Posterior vena cava (tissue), 2 donors: ENCODE data around the gene RITA1. TPM values are rescaled to one million over a fixed set of nuclear protein-coding genes. Genes with fewer than 3 reads are reported as not detected.

ENCODE experiments used
- DNase-seq: peaks from one replicate; pipeline ENCODE4 v3.0.0-alpha.2; 2020; ENCODE audit warnings: low spot score
- intact Hi-C, 2 donors: fragments of 100-400 bp; cut with DNase I; formaldehyde crosslinking; loops; one replicate each; pipeline versions ENCODE4 v1.14.1 to v1.14.2; 2022 to 2023
- total RNA-seq, 2 donors: library from RNA; stranded (reverse); fragmentation: NEBNext Ultra II Directional; extraction: Animal tissue kit (Norgen Biotek cat#: 25700); gene quantifications; one replicate each; pipeline ENCODE4 v1.2.1, GENCODE V29; 2021
- donor health status: DM: yes; HTN: yes; CAD: no.
- donor health status: DM: yes; HTN: yes; CAD: no.

RITA1 gene
- total RNA-seq, 2 donors from 2014 or later, result 6.6 to 9.7 TPM

DNA sequence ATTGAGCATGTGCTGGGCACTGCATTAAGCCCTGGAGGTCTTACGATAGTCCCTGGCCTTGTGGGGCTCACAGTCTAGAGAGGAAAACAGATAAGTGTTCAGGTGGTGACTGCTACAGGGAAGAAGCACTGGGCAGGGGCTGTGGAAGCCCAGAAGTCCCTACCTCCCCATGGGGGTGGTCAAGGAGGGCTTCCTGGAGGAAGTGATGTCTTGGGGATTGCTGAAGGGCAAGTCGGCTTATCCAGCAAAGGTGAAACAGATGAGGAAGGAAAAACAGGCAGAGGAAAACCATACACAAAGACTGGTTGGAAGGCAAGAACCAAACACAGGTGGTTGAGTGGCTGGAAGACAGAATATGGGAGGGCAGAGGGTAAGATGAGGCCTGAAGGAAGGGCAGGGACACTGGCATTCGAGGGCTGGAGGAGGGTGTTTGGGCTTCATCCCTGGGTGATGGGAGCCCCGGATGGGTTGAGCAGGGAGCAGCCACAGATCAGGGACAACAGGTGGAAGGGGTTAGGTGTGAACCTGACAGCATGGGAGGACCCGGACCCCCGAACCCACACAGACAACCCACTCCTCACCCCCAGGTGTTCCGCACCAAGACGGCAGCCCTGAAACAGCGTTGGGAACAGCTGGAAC lies 33.2 kb upstream of the RITA1 start:
- intact Hi-C loops, result loop anchor here (5.0 to 10.0 kb wide), 2 partner anchors 108 to 110 kb away; no protein-coding TSS in a partner anchor
- no peak for DNase-seq

GRCh38 chr12:113152835-113153814 lies 32.4 kb upstream of the RITA1 start:
- peak; percentile 90 for DNase-seq
- intact Hi-C loops, result loop anchor here (5.0 to 10.0 kb wide), 2 partner anchors 108 to 111 kb away; no protein-coding TSS in a partner anchor

DNA sequence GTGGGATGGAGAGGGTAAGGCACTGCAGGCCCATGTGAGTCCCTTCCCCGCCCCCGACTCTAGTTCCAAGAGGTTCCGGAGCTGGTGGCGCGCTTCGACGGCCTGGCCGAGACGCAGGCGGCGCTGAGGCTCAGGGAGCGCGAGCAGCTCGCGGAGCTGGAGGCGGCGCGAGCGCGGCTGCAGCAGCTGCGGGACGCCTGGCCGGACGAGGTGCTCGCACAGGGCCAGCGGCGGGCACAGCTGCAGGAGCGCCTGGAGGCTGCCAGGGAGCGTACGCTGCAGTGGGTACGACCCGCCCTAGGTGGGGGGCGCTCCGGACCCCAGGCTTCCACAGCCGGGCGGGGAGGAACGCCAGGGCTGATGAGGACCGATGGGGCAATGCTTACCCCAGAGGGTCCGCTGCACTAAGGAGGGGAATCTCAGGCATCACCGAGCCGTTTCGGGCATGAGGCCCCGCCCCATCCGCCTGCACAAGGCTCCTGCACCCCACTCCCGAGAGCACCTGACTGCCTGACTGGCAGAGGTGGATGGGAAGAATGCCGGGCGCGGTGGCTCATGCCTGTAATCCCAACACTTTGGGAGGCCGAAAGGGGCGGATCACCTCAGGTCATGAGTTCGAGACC lies 31.1 kb upstream of the RITA1 start:
- intact Hi-C loops, result loop anchor here (5.0 to 10.0 kb wide), 2 partner anchors 110 to 112 kb away; no protein-coding TSS in a partner anchor
- DNase-seq, result no peak

- intact Hi-C loops, result loop anchor here in 1 of 2 donors (10.0 kb wide), 1 partner anchor 110 kb away; no protein-coding TSS in a partner anchor
- no peak for DNase-seq
These were observed 30.5 kb upstream of the RITA1 start for GRCh38 chr12:113155060-113155459.

DNA sequence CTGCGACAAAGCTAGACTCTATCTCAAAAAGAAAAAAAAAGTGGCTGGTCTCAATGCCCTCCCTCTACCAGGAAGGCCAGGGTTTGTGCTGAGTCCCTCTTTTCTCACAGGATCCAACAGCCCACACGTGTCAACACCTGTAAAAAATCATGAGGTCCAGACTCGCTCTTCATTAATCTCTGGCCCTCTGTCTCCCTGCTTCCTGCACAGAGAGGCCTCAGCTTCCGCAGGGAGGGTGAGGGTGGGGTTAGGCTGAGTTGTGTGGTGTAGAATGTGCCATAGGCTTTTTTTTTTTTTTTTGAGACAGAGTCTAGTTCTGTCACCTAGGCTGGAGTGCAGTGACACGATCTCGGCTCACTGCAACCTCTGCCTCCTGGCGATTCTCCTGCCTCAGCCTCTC lies 29.9 kb upstream of the RITA1 start:
- intact Hi-C loops, result loop anchor here in 1 of 2 donors (10.0 kb wide), 1 partner anchor 111 kb away; no protein-coding TSS in a partner anchor

DNA sequence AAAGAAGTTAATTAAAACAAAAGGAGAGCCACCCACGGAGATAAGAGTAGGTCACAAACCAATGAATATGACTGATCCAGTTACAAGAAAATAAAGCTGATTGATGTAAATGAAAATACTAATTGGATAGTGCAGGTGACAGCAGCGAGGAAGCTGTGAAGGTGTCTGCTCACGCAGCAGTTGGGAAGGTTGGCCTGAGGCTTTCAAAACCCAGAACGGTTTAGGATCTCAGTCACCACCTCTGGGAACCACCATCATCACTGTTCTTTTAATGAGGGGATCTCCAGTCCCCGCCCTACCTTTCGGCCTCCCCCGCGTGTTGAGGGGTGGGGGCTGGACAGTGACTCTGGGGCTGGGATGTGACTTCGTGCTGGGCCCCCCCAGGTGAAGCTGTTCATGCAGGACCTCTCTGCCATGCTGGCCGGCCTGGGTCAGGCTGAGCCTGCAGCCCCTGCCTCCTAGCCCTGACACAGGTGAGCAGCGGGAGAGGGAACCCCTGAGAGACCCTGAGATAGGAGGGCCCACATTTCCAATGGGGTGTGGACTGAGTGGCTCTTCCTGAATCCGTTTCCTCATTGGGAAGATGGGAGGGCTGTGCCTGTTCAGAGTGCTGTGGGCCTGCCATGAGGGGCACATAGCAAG lies 28.2 kb upstream of the RITA1 start:
- intact Hi-C loops, result loop anchor here in 1 of 2 donors (10.0 kb wide), 1 partner anchor 113 kb away; no protein-coding TSS in a partner anchor
- DNase-seq, result no peak

More for the DNA sequence above, 29.9 kb upstream of the RITA1 start:
- DNase-seq, result no peak

- intact Hi-C loops, result loop anchor here in 1 of 2 donors (10.0 kb wide), 1 partner anchor 114 kb away; no protein-coding TSS in a partner anchor
- DNase-seq, result no peak
These were observed 26.9 kb upstream of the RITA1 start for GRCh38 chr12:113158439-113159203.

GRCh38 chr12:113159937-113160336 lies 25.6 kb upstream of the RITA1 start:
- DNase-seq, result no peak
- intact Hi-C loops, result loop anchor here in 1 of 2 donors (10.0 kb wide), 1 partner anchor 115 kb away; no protein-coding TSS in a partner anchor

DNA sequence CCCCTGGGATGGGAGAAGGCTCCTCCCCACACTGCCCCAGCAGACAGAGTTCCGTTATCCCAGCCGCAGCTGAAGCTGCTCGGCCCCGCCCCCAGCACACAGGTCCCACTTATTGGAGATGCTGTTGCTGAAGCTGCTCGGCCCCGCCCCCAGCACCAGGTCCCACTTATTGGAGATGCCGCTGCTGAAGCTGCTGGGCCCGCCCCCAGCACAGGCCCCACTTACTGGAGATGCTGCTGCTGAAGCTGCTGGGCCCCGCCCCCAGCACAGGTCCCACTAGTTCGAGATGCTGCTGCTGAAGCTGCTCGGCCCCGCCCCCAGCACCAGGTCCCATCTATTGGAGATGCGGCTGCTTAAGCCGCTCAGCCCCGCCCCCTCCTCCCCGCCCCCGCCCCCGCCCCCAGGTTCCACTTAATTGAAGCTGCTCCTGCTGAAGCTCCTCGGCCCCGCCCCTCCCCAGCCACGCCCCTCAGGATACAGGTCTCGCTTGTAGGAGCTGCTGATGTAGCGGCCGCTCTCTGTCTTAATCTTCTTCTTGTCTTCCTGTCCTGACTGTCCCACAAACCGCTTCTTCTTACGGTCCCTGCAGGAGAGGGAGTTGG lies 24.0 kb upstream of the RITA1 start:
- intact Hi-C loops, result no loop called here
- no peak for DNase-seq

DNA sequence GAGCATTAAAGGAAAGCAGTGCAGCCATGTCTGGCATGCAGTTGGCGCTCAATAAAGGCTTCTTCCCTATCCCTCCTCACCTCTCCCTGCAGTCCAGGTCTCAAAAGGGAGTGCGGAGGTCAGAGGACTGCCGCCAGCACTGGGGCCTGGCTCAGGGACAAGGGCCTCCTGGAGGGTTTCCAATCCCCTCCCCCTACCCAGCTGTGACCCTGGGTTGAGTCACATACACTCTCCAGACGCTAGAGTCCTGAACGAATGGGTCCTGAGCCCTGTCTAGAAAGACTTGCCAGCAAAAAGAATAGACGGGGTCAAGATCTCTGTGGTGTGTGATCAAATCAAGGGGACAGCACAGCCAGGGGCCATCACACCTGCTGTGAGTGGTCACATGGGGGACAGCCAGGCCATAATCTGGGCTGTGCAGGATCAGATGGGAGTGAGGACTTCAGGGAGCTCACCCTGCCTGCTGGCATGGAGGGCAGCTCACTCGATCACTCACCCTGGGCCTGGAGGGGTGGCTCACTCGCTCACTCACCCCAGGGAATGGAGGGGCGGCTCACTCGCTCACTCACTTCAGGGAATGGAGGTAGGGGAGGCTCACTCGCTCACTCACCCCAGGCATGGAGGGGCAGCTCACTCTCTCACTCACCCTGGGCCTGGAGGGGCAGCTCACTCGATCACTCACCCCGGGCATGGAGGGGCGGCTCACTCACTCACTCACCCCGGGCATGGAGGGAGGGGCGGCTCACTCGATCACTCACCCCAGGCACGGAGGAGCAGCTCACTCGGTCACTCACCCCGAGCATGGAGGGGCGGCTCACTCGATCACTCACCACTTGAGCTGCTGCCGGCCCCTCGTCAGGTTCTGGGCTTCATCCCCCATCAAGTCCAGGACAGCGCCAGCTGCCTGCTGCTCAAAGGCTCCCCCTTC lies 23.2 kb upstream of the RITA1 start:
- no peak for DNase-seq
- intact Hi-C loops, result no loop called here

DNA sequence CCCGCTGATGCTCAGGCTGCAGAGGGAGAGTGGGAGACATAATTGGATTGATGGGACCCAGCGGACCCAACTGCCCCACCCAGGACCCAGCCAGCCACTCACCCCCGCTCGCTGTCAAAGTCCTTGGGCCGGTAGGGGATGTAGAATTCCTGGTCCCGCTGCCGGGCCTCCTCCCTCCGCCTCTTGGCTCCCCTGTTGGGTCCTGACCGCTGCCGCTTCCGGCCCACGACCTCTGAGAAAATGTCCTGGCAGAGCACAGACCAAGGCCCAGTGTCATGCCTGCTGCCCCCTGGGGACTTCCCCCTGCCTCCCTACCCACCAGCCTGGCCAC lies 22.5 kb upstream of the RITA1 start:
- intact Hi-C loops, result no loop called here
- no peak for DNase-seq

- intact Hi-C loops, result no loop called here
These were observed 21.5 kb upstream of the RITA1 start for GRCh38 chr12:113164014-113164413.

GRCh38 chr12:113165521-113166450 lies 19.7 kb upstream of the RITA1 start:
- DNase-seq, result no peak
- intact Hi-C loops, result no loop called here

More at GRCh38 chr12:113164014-113164413, 21.5 kb upstream of the RITA1 start:
- DNase-seq, result no peak

DNA sequence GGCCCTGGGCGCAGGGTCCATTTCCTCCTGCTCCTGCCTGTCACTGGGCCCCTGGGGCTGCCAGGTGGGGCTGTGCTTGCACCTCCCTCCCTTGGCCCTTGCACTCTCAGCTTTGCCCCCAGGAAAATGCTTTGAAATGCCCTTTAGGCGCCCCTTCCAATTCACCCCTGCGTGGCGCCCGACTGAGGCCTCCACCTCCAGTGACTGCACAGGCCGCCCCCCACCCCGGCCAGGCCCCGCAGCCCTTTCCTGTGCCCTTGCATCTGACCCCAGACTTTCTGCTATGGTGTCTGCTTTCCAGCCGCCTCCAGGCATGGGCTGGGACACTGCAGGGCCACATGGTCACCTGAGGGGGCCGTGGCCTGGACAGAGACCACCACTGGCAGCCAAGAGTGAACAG lies 17.7 kb upstream of the RITA1 start:
- DNase-seq, result no peak
- intact Hi-C loops, result no loop called here

- intact Hi-C loops, result no loop called here
- DNase-seq, result no peak
These were observed 15.8 kb upstream of the RITA1 start for GRCh38 chr12:113169697-113170096.

DNA sequence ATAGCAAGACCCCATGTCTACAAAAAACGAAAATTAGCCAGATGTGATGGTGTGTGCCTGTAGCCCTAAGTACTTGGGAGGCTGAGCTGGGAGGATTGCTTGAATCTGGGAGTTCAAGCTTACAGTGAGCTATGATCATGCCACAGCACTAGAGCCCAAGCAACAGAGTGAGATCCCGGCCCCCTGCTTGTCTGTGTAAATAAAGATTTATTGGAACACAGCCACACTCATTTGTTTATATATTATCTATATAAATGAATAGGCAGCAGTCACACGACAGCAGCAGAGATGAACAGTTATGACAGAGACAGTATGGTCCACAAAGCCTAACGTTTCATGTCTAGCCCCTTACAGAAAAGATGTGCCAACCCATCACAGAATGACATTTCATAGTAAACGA lies 15.1 kb upstream of the RITA1 start:
- DNase-seq, result no peak
- intact Hi-C loops, result no loop called here
